ENCODE measurements around the gene PIEZO1.

DNA sequence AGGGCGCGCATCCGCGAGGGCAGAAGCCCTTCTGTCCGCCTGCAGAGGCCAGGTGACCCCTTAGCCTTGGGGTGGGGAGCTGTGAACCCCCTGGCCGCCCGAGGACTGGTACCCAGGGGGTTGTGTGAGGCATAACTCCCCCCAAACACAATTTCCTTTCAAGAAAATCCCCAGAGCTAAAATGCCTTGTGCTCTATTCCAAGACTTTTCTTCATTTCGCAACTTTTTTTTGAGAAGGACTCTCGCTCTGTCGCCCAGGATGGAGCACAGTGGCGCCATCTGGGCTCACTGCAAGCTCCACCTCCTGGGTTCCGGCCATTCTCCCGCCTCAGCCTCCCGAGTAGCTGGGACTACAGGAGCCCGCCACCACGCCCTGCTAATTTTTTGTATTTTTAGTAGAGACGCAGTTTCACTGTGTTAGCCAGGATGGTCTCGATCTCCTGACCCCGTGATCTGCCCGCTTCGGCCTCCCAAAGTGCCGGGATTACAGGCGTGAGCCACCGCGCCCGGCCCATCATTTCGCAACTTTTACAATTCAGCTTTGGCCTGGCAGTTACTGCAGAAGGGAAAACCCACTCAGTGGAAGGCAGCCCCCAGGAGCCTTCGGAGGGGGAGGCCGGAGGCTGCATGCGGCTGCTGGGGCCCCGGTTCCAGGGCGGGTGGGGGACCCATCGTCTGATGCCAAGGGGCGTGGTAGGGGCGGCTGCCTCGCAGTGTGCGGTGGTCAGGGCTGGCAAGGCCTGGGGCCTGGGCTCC lies 27.7 kb upstream of the PIEZO1 start:
- TF ChIP-seq, protein P1, sequence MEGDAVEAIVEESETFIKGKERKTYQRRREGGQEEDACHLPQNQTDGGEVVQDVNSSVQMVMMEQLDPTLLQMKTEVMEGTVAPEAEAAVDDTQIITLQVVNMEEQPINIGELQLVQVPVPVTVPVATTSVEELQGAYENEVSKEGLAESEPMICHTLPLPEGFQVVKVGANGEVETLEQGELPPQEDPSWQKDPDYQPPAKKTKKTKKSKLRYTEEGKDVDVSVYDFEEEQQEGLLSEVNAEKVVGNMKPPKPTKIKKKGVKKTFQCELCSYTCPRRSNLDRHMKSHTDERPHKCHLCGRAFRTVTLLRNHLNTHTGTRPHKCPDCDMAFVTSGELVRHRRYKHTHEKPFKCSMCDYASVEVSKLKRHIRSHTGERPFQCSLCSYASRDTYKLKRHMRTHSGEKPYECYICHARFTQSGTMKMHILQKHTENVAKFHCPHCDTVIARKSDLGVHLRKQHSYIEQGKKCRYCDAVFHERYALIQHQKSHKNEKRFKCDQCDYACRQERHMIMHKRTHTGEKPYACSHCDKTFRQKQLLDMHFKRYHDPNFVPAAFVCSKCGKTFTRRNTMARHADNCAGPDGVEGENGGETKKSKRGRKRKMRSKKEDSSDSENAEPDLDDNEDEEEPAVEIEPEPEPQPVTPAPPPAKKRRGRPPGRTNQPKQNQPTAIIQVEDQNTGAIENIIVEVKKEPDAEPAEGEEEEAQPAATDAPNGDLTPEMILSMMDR (IDR thresholded peaks at IDR 0.05; ENCODE audit: low read depth, low read length), result peak; percentile 32
- no peak for TF ChIP-seq POLR2A (IDR thresholded peaks at IDR 0.05; ENCODE audit: extremely low read depth, insufficient read length)
- peak; percentile 40; the same call in 1 of the 2 replicates for TF ChIP-seq MYC (IDR thresholded peaks at IDR 0.05; ENCODE audit: low read depth, low read length)
